GM13977 (cell line): ENCODE results near the gene ATP2A3.

ENCODE experiments used
- DNase-seq: peaks from one replicate; pipeline ENCODE4 v3.0.0; 2012; ENCODE audit warnings: low spot score
- in situ Hi-C: fragments of 300-500 bp; cut with MboI; formaldehyde crosslinking; loops from one replicate; pipeline ENCODE4 v1.12.0; 2022; ENCODE audit warnings: low sequenced_read_pairs, low pct_unique_long_range_greater_than_20kb, mixed read lengths, inconsistent platforms; ENCODE audit not compliant: unreplicated experiment
- TF ChIP-seq, protein P1 (sequence below): IDR thresholded peaks from 2 replicates; pipeline ENCODE4 v1.5.1; 2012; ENCODE audit warnings: mild to moderate bottlenecking, control low read depth; ENCODE audit not compliant: insufficient read depth; ENCODE audit errors: extremely low read depth, missing control alignments

ATP2A3 gene

DNA sequence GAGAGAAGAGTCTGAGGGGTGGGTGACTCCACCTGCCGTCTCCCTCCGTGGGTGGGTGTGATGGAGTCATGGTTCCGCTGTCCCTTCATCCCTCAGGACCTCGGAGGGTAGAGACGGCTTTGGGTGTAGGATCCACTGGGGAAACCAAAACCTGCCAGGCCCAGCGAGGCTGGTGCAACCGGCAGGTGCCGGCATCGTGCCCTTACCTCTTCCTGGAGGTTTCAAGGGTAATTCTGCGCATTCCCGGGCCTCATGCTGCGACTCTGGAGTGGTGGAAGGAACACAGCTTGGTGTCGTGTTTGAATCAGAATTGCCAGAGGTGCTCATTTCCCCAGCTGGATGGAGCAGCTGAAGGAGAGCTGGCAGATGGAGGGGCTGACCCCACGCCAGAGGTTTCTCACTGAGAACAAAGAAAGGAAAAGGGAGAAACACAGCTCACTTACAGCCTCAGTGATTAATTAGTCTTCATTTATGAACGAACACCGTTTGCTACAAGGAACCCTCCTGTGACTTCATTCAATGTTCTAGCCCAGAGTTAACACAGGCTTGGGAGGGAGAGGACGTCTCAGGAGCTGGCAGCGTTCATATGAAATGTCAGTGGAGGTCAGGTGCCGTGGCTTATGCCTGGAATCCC, 16.3 kb upstream of the ATP2A3 start:
- DNase-seq = no peak
- TF ChIP-seq, protein P1, sequence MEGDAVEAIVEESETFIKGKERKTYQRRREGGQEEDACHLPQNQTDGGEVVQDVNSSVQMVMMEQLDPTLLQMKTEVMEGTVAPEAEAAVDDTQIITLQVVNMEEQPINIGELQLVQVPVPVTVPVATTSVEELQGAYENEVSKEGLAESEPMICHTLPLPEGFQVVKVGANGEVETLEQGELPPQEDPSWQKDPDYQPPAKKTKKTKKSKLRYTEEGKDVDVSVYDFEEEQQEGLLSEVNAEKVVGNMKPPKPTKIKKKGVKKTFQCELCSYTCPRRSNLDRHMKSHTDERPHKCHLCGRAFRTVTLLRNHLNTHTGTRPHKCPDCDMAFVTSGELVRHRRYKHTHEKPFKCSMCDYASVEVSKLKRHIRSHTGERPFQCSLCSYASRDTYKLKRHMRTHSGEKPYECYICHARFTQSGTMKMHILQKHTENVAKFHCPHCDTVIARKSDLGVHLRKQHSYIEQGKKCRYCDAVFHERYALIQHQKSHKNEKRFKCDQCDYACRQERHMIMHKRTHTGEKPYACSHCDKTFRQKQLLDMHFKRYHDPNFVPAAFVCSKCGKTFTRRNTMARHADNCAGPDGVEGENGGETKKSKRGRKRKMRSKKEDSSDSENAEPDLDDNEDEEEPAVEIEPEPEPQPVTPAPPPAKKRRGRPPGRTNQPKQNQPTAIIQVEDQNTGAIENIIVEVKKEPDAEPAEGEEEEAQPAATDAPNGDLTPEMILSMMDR = no peak
- in situ Hi-C loops = no loop called here

DNA sequence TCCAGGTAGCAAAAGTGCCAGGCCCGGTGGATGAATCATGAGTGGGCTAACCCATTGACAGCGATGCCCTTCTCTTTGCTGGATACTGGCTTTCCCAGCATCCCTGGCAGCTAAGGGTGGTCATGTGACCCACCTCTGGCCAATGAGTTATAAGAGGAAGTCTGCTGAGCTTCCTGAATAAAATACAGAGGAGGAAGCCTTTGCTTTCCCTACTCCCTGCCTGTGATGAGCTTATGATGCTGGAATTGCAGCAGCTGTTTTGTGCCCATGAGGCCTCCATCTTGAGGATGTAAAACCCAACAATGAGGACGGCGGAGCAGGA, 15.0 kb upstream of the ATP2A3 start:
- DNase-seq = no peak
- in situ Hi-C loops = no loop called here
- TF ChIP-seq, protein P1 = no peak

DNA sequence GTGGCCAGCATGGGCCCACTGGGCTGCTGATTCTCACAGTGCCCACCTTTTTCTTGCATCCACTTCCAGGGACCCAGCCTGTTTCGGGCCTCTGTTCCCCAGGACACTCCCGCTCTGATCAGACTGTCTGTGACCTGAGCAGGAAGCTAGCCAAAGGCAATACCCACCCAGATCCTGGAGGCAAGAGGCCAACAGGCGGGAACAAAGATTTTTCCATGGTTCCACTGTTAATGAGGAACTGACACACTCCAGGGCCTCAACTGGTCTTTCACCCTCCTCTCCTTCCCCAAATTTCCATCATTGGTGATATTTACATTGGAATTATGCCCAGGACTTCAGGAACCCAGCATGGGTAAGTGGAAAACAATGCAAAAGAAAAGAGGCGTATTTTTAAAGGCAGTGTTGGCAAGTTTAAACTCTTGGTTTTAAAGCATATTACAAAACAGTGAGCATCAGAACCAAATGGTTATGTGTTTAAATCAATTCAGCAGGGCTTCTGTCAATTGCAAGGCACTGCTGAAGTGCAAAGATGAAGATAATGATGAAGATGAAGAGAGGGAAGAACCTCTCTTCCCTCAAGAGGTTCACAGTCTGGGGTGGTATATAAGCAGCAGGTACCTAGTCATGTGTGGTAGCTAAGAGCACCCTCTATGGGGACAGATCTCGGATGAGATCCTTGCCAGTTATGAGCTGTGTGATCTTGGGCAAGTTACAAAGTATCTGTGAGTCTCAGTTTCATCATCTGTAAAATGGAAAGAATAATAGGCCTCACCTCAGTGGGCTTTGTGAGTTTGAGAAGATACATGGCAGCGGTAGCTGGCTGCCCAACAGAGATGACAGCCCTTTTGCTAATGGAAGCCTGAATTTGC, 14.4 kb upstream of the ATP2A3 start:
- TF ChIP-seq, protein P1 = no peak
- in situ Hi-C loops = no loop called here
- DNase-seq = no peak

DNA sequence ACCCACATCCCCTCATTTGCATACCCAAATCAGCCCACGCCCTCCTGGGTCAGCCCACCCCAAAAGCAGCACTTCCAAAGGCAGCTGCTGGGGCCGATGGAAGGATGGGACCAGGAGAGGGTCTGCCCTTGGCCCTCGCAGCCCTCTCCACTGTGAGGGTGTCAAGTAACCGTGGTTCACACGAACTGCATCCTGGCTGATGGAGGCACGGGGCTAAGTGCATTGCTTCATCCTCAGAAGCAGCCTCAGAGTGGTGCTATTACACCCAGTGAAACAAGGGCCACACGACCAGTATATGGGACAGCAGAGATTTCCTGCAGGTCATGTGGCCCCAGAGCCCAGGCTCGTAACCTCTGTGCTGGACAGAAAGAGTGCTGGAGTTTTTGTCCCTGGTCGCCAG, 13.2 kb upstream of the ATP2A3 start:
- in situ Hi-C loops = no loop called here
- no peak for DNase-seq
- TF ChIP-seq, protein P1 = no peak

DNA sequence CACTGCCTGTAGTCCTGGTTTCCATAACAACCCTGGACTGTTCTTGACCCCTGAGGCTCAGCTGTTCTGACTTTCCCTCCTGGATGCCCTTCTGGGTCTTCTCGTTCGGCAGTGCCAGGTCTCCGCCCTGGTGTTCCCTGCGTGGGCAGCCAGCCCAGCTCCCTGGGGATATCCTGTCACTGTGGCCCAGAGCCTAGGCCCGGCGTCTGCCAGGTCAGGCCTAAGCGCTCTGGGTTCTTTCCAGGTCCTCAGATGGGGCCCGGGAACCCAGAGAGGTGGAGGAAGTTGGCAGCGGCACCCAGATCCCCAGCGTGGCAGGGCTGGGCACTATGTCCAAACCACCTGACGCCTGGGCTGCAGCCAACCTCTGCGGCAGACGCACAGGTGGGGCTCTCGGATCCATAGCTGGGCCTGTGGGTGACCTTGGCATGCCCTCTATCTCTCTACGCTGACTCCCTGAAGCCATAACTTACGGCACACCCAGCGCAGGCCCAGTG, 12.5 kb upstream of the ATP2A3 start:
- TF ChIP-seq, protein P1 = no peak
- in situ Hi-C loops = no loop called here
- DNase-seq = no peak

DNA sequence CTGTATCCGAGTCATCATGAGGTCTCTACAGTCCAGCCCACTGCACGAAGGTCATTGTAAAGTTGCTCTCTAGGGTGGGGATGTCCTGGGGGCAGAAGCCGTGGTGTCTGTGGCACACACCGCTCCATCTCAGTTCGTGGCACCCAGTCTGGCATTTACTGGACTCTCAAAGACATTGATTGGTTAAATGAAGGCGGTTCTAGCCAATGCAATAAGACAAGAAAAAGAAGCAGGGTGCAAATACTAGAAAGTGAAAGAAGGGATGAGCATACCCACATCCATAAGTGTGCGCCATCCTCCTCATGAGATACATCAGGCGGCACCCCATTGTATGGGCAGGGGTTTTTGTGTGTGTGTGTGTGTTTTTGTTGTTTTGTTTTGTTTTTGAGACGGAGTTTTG, 10.7 kb upstream of the ATP2A3 start:
- DNase-seq = no peak
- TF ChIP-seq, protein P1 = no peak
- in situ Hi-C loops = no loop called here
